ENCODE data around the gene TBX21.

The TBX21 gene

GRCh38 chr17:47697906-47698711, 34.9 kb upstream of the TBX21 start:
- DNase-seq (ENCODE audit: low read depth in 3 of 3): no peak

GRCh38 chr17:47698749-47699535, 34.1 kb upstream of the TBX21 start:
- DNase-seq (ENCODE audit: low read depth in 3 of 3): peak; percentile 71 to 78 (median 77)

- DNase-seq (ENCODE audit: low read depth in 3 of 3): no peak
Measured at GRCh38 chr17:47699536-47699840, 33.5 kb upstream of the TBX21 start.

GRCh38 chr17:47700471-47701449, 32.3 kb upstream of the TBX21 start:
- no peak for DNase-seq (ENCODE audit: low read depth in 3 of 3)

GRCh38 chr17:47701608-47702007, 31.4 kb upstream of the TBX21 start:
- no peak for DNase-seq (ENCODE audit: low read depth in 3 of 3)

GRCh38 chr17:47702391-47702995, 30.5 kb upstream of the TBX21 start:
- no peak for DNase-seq (ENCODE audit: low read depth in 3 of 3)

- DNase-seq (ENCODE audit: low read depth in 3 of 3): no peak
Measured at GRCh38 chr17:47703191-47703591, 29.8 kb upstream of the TBX21 start.

GRCh38 chr17:47703671-47704070, 29.4 kb upstream of the TBX21 start:
- no peak for DNase-seq (ENCODE audit: low read depth in 3 of 3)

- DNase-seq (ENCODE audit: low read depth in 3 of 3): no peak
Measured at GRCh38 chr17:47704116-47704515, 28.9 kb upstream of the TBX21 start.

GRCh38 chr17:47704736-47705135, 28.3 kb upstream of the TBX21 start:
- DNase-seq (ENCODE audit: low read depth in 3 of 3): no peak

GRCh38 chr17:47705536-47706530, 27.2 kb upstream of the TBX21 start:
- no peak for DNase-seq (ENCODE audit: low read depth in 3 of 3)

GRCh38 chr17:47707056-47707804, 25.8 kb upstream of the TBX21 start:
- DNase-seq (ENCODE audit: low read depth in 3 of 3): no peak

- DNase-seq (ENCODE audit: low read depth in 3 of 3): no peak
Measured at GRCh38 chr17:47707884-47708283, 25.2 kb upstream of the TBX21 start.

- DNase-seq (ENCODE audit: low read depth in 3 of 3): no peak
Measured at GRCh38 chr17:47708312-47708863, 24.6 kb upstream of the TBX21 start.

GRCh38 chr17:47708864-47709541, 24.0 kb upstream of the TBX21 start:
- no peak for DNase-seq (ENCODE audit: low read depth in 3 of 3)

GRCh38 chr17:47709594-47709993, 23.4 kb upstream of the TBX21 start:
- no peak for DNase-seq (ENCODE audit: low read depth in 3 of 3)

GRCh38 chr17:47711366-47712099, 21.5 kb upstream of the TBX21 start:
- DNase-seq (ENCODE audit: low read depth in 3 of 3): no peak
